ENCODE measurements around the gene DPP10.

The DPP10 gene

DNA sequence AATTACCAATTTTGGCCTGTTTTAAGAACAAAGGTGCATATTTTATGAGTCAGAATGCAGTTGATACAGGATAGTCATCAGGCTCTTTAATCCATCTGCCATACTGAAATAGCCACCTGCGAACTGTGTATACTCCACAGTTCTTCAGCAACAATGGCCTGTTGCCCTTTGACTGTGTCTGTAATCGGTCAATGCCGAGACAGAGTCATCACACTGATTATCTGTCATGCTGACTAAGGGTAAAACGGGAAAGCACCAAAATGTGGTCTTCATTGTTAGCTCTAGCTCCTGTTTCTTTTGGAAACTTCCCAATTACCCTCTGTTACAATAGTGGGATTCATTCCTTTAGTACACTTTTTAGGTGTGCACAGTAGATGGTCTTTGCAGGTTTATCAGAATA is 871.7 kb downstream of the DPP10 start:
- TF ChIP-seq FOXM1 (IDR thresholded peaks at IDR 0.05; ENCODE audit: borderline replicate concordance, low read depth) (no peak), RAD21 (IDR thresholded peaks at IDR 0.05; ENCODE audit: low read depth) (no peak), NFIC (IDR thresholded peaks at IDR 0.05) (no peak), CREB1 (IDR thresholded peaks at IDR 0.05; ENCODE audit: low read depth) (no peak), YY1 (IDR thresholded peaks at IDR 0.05; ENCODE audit: low read depth) (no peak), ZBTB7A (IDR thresholded peaks at IDR 0.05; ENCODE audit: low read depth) (no peak), CEBPB (IDR thresholded peaks at IDR 0.05) (no peak), TCF12 (IDR thresholded peaks at IDR 0.05; ENCODE audit: low read depth) (no peak), EP300 (IDR thresholded peaks at IDR 0.05; ENCODE audit: borderline replicate concordance) (no peak), EGR1 (IDR thresholded peaks at IDR 0.05) (no peak), TEAD4 (IDR thresholded peaks at IDR 0.05) (no peak)
- TF ChIP-seq, protein P1, sequence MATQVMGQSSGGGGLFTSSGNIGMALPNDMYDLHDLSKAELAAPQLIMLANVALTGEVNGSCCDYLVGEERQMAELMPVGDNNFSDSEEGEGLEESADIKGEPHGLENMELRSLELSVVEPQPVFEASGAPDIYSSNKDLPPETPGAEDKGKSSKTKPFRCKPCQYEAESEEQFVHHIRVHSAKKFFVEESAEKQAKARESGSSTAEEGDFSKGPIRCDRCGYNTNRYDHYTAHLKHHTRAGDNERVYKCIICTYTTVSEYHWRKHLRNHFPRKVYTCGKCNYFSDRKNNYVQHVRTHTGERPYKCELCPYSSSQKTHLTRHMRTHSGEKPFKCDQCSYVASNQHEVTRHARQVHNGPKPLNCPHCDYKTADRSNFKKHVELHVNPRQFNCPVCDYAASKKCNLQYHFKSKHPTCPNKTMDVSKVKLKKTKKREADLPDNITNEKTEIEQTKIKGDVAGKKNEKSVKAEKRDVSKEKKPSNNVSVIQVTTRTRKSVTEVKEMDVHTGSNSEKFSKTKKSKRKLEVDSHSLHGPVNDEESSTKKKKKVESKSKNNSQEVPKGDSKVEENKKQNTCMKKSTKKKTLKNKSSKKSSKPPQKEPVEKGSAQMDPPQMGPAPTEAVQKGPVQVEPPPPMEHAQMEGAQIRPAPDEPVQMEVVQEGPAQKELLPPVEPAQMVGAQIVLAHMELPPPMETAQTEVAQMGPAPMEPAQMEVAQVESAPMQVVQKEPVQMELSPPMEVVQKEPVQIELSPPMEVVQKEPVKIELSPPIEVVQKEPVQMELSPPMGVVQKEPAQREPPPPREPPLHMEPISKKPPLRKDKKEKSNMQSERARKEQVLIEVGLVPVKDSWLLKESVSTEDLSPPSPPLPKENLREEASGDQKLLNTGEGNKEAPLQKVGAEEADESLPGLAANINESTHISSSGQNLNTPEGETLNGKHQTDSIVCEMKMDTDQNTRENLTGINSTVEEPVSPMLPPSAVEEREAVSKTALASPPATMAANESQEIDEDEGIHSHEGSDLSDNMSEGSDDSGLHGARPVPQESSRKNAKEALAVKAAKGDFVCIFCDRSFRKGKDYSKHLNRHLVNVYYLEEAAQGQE (IDR thresholded peaks at IDR 0.05; ENCODE audit: low read depth), result no peak
- TF ChIP-seq, protein P2, sequence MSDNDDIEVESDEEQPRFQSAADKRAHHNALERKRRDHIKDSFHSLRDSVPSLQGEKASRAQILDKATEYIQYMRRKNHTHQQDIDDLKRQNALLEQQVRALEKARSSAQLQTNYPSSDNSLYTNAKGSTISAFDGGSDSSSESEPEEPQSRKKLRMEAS (IDR thresholded peaks at IDR 0.05), result no peak

GRCh38 chr2:115327061-115327460 is 884.6 kb downstream of the DPP10 start:
- TF ChIP-seq NFIC (IDR thresholded peaks at IDR 0.05) (no peak), TEAD4 (IDR thresholded peaks at IDR 0.05) (no peak), CREB1 (IDR thresholded peaks at IDR 0.05; ENCODE audit: low read depth) (no peak), TAF1 (IDR thresholded peaks at IDR 0.05; ENCODE audit: low read depth) (no peak), EP300 (IDR thresholded peaks at IDR 0.05; ENCODE audit: borderline replicate concordance) (no peak), ZBTB7A (IDR thresholded peaks at IDR 0.05; ENCODE audit: low read depth) (no peak), CEBPB (IDR thresholded peaks at IDR 0.05) (no peak), FOXM1 (IDR thresholded peaks at IDR 0.05; ENCODE audit: borderline replicate concordance, low read depth) (no peak), RAD21 (IDR thresholded peaks at IDR 0.05; ENCODE audit: low read depth) (no peak), TCF12 (IDR thresholded peaks at IDR 0.05; ENCODE audit: low read depth) (no peak)
- TF ChIP-seq, protein P2 (IDR thresholded peaks at IDR 0.05), result no peak
- TF ChIP-seq, protein P1 (IDR thresholded peaks at IDR 0.05; ENCODE audit: low read depth), result no peak
- TF ChIP-seq, protein P3, sequence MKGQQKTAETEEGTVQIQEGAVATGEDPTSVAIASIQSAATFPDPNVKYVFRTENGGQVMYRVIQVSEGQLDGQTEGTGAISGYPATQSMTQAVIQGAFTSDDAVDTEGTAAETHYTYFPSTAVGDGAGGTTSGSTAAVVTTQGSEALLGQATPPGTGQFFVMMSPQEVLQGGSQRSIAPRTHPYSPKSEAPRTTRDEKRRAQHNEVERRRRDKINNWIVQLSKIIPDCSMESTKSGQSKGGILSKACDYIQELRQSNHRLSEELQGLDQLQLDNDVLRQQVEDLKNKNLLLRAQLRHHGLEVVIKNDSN (IDR thresholded peaks at IDR 0.05), result no peak

DNA sequence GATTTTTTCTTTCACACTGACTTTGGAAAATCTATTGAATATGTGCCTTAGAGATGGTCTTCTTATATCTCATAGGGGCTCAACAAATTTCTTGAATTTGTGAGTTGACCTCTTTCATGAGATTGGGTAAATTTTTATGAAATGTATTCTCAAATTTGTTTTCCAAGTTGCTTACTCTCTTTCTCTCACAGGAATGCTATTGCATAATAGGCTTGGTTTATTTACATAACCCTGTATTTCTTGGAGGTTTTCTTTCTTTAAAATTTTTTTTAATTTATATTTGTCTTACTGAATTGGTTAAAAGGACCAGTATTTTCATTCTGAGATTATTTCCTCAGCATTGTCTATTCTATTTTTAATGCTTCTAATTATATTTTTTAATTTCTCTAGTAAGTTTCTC is 917.1 kb downstream of the DPP10 start:
- TF ChIP-seq TEAD4 (IDR thresholded peaks at IDR 0.05) (no peak), ZBTB7A (IDR thresholded peaks at IDR 0.05; ENCODE audit: low read depth) (no peak), EGR1 (IDR thresholded peaks at IDR 0.05) (no peak), EP300 (IDR thresholded peaks at IDR 0.05; ENCODE audit: borderline replicate concordance) (no peak), NFIC (IDR thresholded peaks at IDR 0.05) (no peak), RAD21 (IDR thresholded peaks at IDR 0.05; ENCODE audit: low read depth) (no peak), YY1 (IDR thresholded peaks at IDR 0.05; ENCODE audit: low read depth) (no peak), CREB1 (IDR thresholded peaks at IDR 0.05; ENCODE audit: low read depth) (no peak), CEBPB (IDR thresholded peaks at IDR 0.05) (no peak), TAF1 (IDR thresholded peaks at IDR 0.05; ENCODE audit: low read depth) (no peak), FOXM1 (IDR thresholded peaks at IDR 0.05; ENCODE audit: borderline replicate concordance, low read depth) (no peak), TCF12 (IDR thresholded peaks at IDR 0.05; ENCODE audit: low read depth) (no peak)
- TF ChIP-seq, protein P3 (IDR thresholded peaks at IDR 0.05), result no peak
- TF ChIP-seq, protein P1 (IDR thresholded peaks at IDR 0.05; ENCODE audit: low read depth), result no peak
- TF ChIP-seq, protein P2 (IDR thresholded peaks at IDR 0.05), result no peak

DNA sequence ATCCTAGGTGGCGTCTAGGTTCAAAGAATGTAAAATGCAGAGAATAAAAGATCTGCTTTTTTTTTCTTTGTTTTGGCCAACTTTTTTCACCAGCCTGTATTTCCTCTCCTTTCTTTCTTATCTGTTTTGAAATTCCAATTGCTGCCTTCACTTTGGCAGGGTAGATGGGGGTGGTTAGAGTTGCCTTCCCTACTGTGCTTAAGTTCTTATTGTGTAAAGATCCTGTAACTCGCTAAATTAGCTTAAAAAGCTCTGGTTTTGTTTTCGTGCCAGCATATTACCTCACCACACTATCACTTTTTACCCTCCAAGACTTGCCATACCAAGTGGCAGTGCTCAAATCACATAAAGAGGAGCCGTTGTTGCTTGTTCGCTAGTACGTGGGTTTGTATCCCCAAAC is 921.7 kb downstream of the DPP10 start:
- TF ChIP-seq TEAD4 (IDR thresholded peaks at IDR 0.05) (no peak), TAF1 (IDR thresholded peaks at IDR 0.05; ENCODE audit: low read depth) (no peak), CEBPB (IDR thresholded peaks at IDR 0.05) (no peak), YY1 (IDR thresholded peaks at IDR 0.05; ENCODE audit: low read depth) (no peak), EGR1 (IDR thresholded peaks at IDR 0.05) (no peak), EP300 (IDR thresholded peaks at IDR 0.05; ENCODE audit: borderline replicate concordance) (no peak), TCF12 (IDR thresholded peaks at IDR 0.05; ENCODE audit: low read depth) (no peak), CREB1 (IDR thresholded peaks at IDR 0.05; ENCODE audit: low read depth) (no peak), FOXM1 (IDR thresholded peaks at IDR 0.05; ENCODE audit: borderline replicate concordance, low read depth) (no peak), NFIC (IDR thresholded peaks at IDR 0.05) (no peak), RAD21 (IDR thresholded peaks at IDR 0.05; ENCODE audit: low read depth) (no peak), ZBTB7A (IDR thresholded peaks at IDR 0.05; ENCODE audit: low read depth) (no peak)
- TF ChIP-seq, protein P3 (IDR thresholded peaks at IDR 0.05), result no peak
- TF ChIP-seq, protein P2 (IDR thresholded peaks at IDR 0.05), result no peak
- TF ChIP-seq, protein P1 (IDR thresholded peaks at IDR 0.05; ENCODE audit: low read depth), result no peak

Measured in Ishikawa (cell line).